GM19239 (cell line): ENCODE measurements around the gene MSANTD2.
A peak's percentile ranks its signal among the peaks of the same experiment; 100 is the strongest.
"Not testable (repeated sequence)": the region's sequence is repeated elsewhere in the genome, so short reads cannot be mapped to it uniquely, and the experiment has no call there.

Source experiments
- DNase-seq: peaks from one replicate; pipeline ENCODE4 v3.0.0; 2011; ENCODE audit warnings: low spot score; ENCODE audit not compliant: insufficient read length
- FAIRE-seq: peaks from 2 replicates; lab custom pipeline; 2011; peaks lifted over from hg19 to GRCh38; lab: Jason Lieb, UNC

The MSANTD2 gene

GRCh38 chr11:124779568-124779967 is 20.6 kb downstream of the MSANTD2 start:
- FAIRE-seq, result no peak
- no peak for DNase-seq

- no peak for FAIRE-seq
- no peak for DNase-seq
These were observed 21.9 kb downstream of the MSANTD2 start for GRCh38 chr11:124778281-124778680.

GRCh38 chr11:124776865-124777645 is 23.2 kb downstream of the MSANTD2 start:
- no peak for DNase-seq
- FAIRE-seq, result peak; percentile 23

GRCh38 chr11:124770959-124771358 is 29.2 kb downstream of the MSANTD2 start:
- DNase-seq, FAIRE-seq: not testable (repeated sequence)

- DNase-seq, result no peak
- FAIRE-seq, result peak; percentile 23
These were observed 30.1 kb downstream of the MSANTD2 start for GRCh38 chr11:124769806-124770774.

- no peak for FAIRE-seq
These were observed 31.3 kb downstream of the MSANTD2 start for GRCh38 chr11:124768914-124769313.

GRCh38 chr11:124766156-124766555 is 34.0 kb downstream of the MSANTD2 start:
- FAIRE-seq, result no peak
- no peak for DNase-seq

More at GRCh38 chr11:124768914-124769313, 31.3 kb downstream of the MSANTD2 start:
- no peak for DNase-seq

- DNase-seq, result no peak
- FAIRE-seq, result peak; percentile 77
These were observed 36.9 kb downstream of the MSANTD2 start for GRCh38 chr11:124763156-124763947.

GRCh38 chr11:124762624-124763155 is 37.5 kb downstream of the MSANTD2 start:
- FAIRE-seq (no peak), DNase-seq (no peak)

- FAIRE-seq, result peak; percentile 84
- peak; percentile 75 for DNase-seq
These were observed 38.0 kb downstream of the MSANTD2 start, which contains the start of gene ESAM for GRCh38 chr11:124762105-124762623. Gene ESAM (minus strand): TSS chr11:124762290. CDS start chr11:124762154, 136 bp downstream.

GRCh38 chr11:124761301-124762104 is 38.7 kb downstream of the MSANTD2 start:
- DNase-seq (no peak), FAIRE-seq (peak; percentile 70)

GRCh38 chr11:124760806-124761205 is 39.4 kb downstream of the MSANTD2 start:
- FAIRE-seq (peak; percentile 53), DNase-seq (no peak)

GRCh38 chr11:124760205-124760652 is 40.0 kb downstream of the MSANTD2 start:
- DNase-seq, result no peak
- peak; percentile 74 for FAIRE-seq

GRCh38 chr11:124759266-124760204 is 40.7 kb downstream of the MSANTD2 start:
- FAIRE-seq, result peak; percentile 54
- no peak for DNase-seq

- peak; percentile 71 for DNase-seq
- peak; percentile 97 for FAIRE-seq
These were observed 41.6 kb downstream of the MSANTD2 start for GRCh38 chr11:124758355-124759265.

- FAIRE-seq, result no peak
These were observed 42.9 kb downstream of the MSANTD2 start for GRCh38 chr11:124757320-124757719.

More at GRCh38 chr11:124757320-124757719, 42.9 kb downstream of the MSANTD2 start:
- DNase-seq, result no peak
